Right atrium auricular region (tissue), 2 donors: ENCODE results near the gene RNLS. TPM values are rescaled to one million over a fixed set of nuclear protein-coding genes. Genes with fewer than 3 reads are reported as not detected.
A peak's percentile ranks its signal among the peaks of the same experiment; 100 is the strongest.

Source experiments
- DNase-seq: peaks from one replicate; pipeline ENCODE4 v3.0.0-alpha.2; 2019; ENCODE audit warnings: low spot score
- H3K27ac ChIP-seq, 2 donors: fragments of 200-600 bp; sonication (generic); 1 replicate in 1 of 2; 2 replicates in 1 of 2; pipeline ENCODE4 v1.5.1; 2016 to 2019
- H3K27me3 ChIP-seq, 2 donors: fragments of 200-600 bp; sonication (generic); one replicate each; pipeline versions ENCODE4 v1.5.1 to v1.6.0; 2017 to 2019
- H3K36me3 ChIP-seq: fragments of 200-600 bp; sonication (generic); one replicate; pipeline ENCODE4 v1.5.1; 2016
- H3K4me1 ChIP-seq, 2 donors: fragments of 200-600 bp; sonication (generic); one replicate each; pipeline versions ENCODE4 v1.5.1 to v1.6.0; 2017 to 2019
- H3K4me3 ChIP-seq, 2 donors: fragments of 200-600 bp; sonication (generic); 1 replicate in 1 of 2; 2 replicates in 1 of 2; pipeline ENCODE4 v1.5.1; 2017 to 2019; ENCODE audit warnings: mild to moderate bottlenecking in 1 of 2, moderate library complexity in 1 of 2
- H3K9me3 ChIP-seq, 2 donors: fragments of 200-600 bp; sonication (generic); one replicate each; pipeline ENCODE4 v1.5.1; 2019
- CTCF ChIP-seq, 2 donors: fragments of 200-600 bp; sonication (generic); IDR thresholded peaks; one replicate each; pipeline ENCODE4 v1.5.1; 2019; ENCODE audit warnings: antibody characterized with exemption in 2 of 2
- total RNA-seq, 2 donors: library from RNA; depleted of rRNA; stranded (reverse); fragments of >200 nt; gene quantifications; one replicate each; pipeline ENCODE4 v1.1.0, GENCODE V29; 2016

The RNLS gene
- total RNA-seq, 2 donors from 2014 or later: 14.9 to 26.8 TPM

DNA sequence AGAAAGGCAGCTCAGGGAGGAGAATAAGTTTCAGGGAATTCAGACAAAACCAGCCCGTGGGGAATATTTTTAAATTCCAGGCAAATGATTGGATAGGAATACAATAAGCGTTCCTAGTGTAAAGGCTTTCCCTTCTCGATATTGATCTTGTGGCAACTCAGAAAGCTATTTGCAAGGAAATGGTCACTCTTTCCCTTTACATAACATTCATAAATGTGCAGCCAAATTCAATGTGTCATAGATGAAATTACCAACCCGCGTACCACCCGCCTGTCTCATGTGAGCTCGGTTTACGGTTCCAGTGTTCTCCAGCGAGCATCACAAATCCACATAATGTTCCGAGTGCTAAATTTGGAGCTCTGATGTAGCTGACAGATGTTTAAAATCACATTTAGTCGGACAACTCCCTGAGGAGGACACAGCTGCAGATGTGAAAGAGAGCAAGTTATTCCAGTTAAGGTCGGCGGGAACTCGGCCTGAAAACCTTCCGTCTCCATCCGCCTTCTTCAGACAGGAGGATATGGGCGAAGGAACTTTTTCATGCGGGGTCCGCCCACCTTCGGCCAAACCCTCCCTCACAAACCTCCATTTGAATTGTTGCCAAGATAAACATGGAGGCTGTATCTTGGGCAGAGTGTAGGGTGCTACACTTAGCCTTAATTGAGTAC, 327.0 kb downstream of the RNLS start:
- Histone ChIP-seq H3K27me3 (no peaks in the 10 kb centered on the region), H3K4me3 (no peak overlapping the region), H3K9me3 (no peaks in the 10 kb centered on the region), H3K4me1 (peaks cover 0 to 20% of the 10 kb centered on the region in 2 donors), H3K27ac (peak overlapping the region; percentile 65 to 75), H3K36me3 (no peaks in the 10 kb centered on the region)
- no peak for TF ChIP-seq CTCF (IDR thresholded peaks at IDR 0.05)
- peak; percentile 68 for DNase-seq

DNA sequence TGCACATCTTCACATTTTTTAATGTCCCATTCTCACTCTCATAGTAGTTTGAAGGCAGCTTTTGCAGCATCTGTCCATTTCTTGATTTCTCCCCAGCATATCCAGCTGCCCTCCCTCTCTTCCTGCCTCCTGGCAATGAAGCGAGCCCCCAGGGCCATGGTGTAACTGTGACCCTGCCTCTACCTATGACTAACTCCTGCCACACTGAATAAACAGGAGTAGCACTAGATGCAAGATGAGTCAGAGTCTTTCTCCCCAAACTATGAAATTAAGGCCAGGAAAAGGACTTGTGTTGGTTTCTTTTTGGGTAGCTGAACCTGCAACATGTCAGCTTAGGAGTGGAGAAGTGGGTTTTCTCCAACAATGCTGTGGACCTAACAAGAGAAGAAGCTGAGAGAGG, 329.0 kb downstream of the RNLS start:
- Histone ChIP-seq H3K4me3 (no peak overlapping the region), H3K27ac (peak overlapping the region; percentile 4 to 75)

DNA sequence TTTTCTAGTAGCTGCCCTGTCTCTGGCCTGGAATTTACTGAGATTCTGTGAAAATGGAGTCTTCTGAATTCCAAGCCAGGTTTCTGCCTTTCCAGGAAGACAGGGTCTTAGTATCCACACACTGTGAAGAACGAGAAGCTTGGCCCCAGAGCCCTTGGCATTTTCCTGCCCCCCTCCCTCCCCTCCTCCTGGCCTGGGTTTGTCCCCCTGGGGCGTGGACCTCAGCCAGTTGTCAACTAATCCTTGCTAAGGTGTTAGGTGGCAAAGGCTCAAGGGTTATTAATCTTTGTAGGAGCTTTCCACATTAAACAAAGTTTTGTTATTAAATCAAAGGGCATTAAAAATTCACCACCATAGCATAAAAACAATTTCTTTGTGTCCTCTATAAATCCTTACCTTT, 329.5 kb downstream of the RNLS start:
- Histone ChIP-seq H3K4me3 (no peak overlapping the region), H3K27ac (peak overlapping the region in 1 of 2 donors; percentile 75), H3K27me3 (no peaks in the 10 kb centered on the region), H3K9me3 (no peaks in the 10 kb centered on the region), H3K36me3 (no peaks in the 10 kb centered on the region), H3K4me1 (peaks cover 0 to 20% of the 10 kb centered on the region in 2 donors)
- no peak for DNase-seq
- no peak for TF ChIP-seq CTCF (IDR thresholded peaks at IDR 0.05)

More for the DNA sequence above, 329.0 kb downstream of the RNLS start:
- H3K27me3 ChIP-seq: no peaks in the 10 kb centered on the region
- H3K4me1 ChIP-seq: peaks cover 0 to 20% of the 10 kb centered on the region in 2 donors
- no peak for TF ChIP-seq CTCF (IDR thresholded peaks at IDR 0.05)
- no peak for DNase-seq
- no peaks in the 10 kb centered on the region for H3K9me3 ChIP-seq
- H3K36me3 ChIP-seq: no peaks in the 10 kb centered on the region

GRCh38 chr10:88253128-88253527, 330.0 kb downstream of the RNLS start:
- H3K27me3 ChIP-seq: no peaks in the 10 kb centered on the region
- DNase-seq: no peak
- H3K4me1 ChIP-seq: peaks cover 0 to 20% of the 10 kb centered on the region in 2 donors
- no peaks in the 10 kb centered on the region for H3K36me3 ChIP-seq
- no peak overlapping the region for H3K27ac ChIP-seq
- H3K4me3 ChIP-seq: no peak overlapping the region
- H3K9me3 ChIP-seq: no peaks in the 10 kb centered on the region
- no peak for TF ChIP-seq CTCF (IDR thresholded peaks at IDR 0.05)

- no peak for DNase-seq
- Histone ChIP-seq H3K27me3 (no peaks in the 10 kb centered on the region), H3K27ac (no peak overlapping the region), H3K36me3 (no peaks in the 10 kb centered on the region), H3K4me3 (no peak overlapping the region), H3K4me1 (peaks cover 0 to 42% of the 10 kb centered on the region in 2 donors), H3K9me3 (no peaks in the 10 kb centered on the region)
- no peak for TF ChIP-seq CTCF (IDR thresholded peaks at IDR 0.05)
Observed at GRCh38 chr10:88249450-88249849, 333.7 kb downstream of the RNLS start.

- H3K27ac ChIP-seq: peak overlapping the region; percentile 83 to 91
- H3K36me3 ChIP-seq: no peaks in the 10 kb centered on the region
- peaks cover 0 to 53% of the 10 kb centered on the region in 2 donors for H3K4me1 ChIP-seq
- DNase-seq: no peak
- no peak for TF ChIP-seq CTCF (IDR thresholded peaks at IDR 0.05)
- H3K4me3 ChIP-seq: no peak overlapping the region
- H3K9me3 ChIP-seq: no peaks in the 10 kb centered on the region
- H3K27me3 ChIP-seq: no peaks in the 10 kb centered on the region
Observed at GRCh38 chr10:88246675-88247074, 336.4 kb downstream of the RNLS start.
